Mesenchymal stem cell (in vitro differentiated cells and primary cell): ENCODE measurements around the gene ERC2.

Experiments used
- DNase-seq: peaks from one replicate; pipeline ENCODE4 v3.0.0-alpha.2; 2013
- H2AFZ ChIP-seq: one replicate; pipeline ENCODE4 v1.6.1; 2013; ENCODE audit warnings: low read depth, mild to moderate bottlenecking, control low read depth, inconsistent platforms, low read length, moderate library complexity
- H2AK5ac ChIP-seq: 2 replicates; pipeline ENCODE4 v1.6.1; 2013; ENCODE audit warnings: low read length, moderate library complexity, mild to moderate bottlenecking, inconsistent platforms; ENCODE audit not compliant: severe bottlenecking
- H2BK120ac ChIP-seq: one replicate; pipeline ENCODE4 v1.6.1; 2013; ENCODE audit warnings: low read depth, mild to moderate bottlenecking, inconsistent platforms, low read length, moderate library complexity
- H2BK12ac ChIP-seq, 2 experiments: one replicate each; pipeline ENCODE4 v1.6.1; 2013; ENCODE audit warnings: inconsistent platforms in 2 of 2, low read length in 2 of 2, mild to moderate bottlenecking in 2 of 2, moderate library complexity in 2 of 2, control low read depth in 1 of 2
- H2BK15ac ChIP-seq: one replicate; pipeline ENCODE4 v1.6.1; 2013; ENCODE audit warnings: mild to moderate bottlenecking, low read depth, inconsistent platforms; ENCODE audit not compliant: poor library complexity, severe bottlenecking
- H2BK5ac ChIP-seq: 2 replicates; pipeline ENCODE4 v1.6.1; 2013; ENCODE audit warnings: low read depth, mild to moderate bottlenecking, low read length, control low read depth, inconsistent platforms; ENCODE audit not compliant: poor library complexity, severe bottlenecking
- H3K14ac ChIP-seq, 2 experiments: one replicate each; pipeline ENCODE4 v1.6.1; 2013; ENCODE audit warnings: inconsistent platforms in 2 of 2, low read length in 2 of 2, control low read depth in 1 of 2, mild to moderate bottlenecking in 1 of 2, moderate library complexity in 1 of 2
- H3K18ac ChIP-seq, 2 experiments: one replicate each; pipeline ENCODE4 v1.6.1; 2013; ENCODE audit warnings: inconsistent platforms in 2 of 2, low read length in 2 of 2, control low read depth in 1 of 2, low read depth in 1 of 2, mild to moderate bottlenecking in 1 of 2
- H3K23ac ChIP-seq, 2 experiments: one replicate each; pipeline ENCODE4 v1.6.1; 2013; ENCODE audit warnings: inconsistent platforms in 2 of 2, low read length in 2 of 2, mild to moderate bottlenecking in 2 of 2, moderate library complexity in 2 of 2, control low read depth in 1 of 2
- H3K27ac ChIP-seq: 2 replicates; pipeline ENCODE4 v1.5.1; 2013; ENCODE audit warnings: mild to moderate bottlenecking, moderate library complexity, low read length, control low read depth, inconsistent platforms; ENCODE audit not compliant: poor library complexity, severe bottlenecking
- H3K27me3 ChIP-seq, 2 experiments: 2 replicates each; pipeline versions ENCODE4 v1.6.1 to v1.7.0; 2013; ENCODE audit warnings: low read length in 2 of 2, mild to moderate bottlenecking in 2 of 2, moderate library complexity in 2 of 2, control low read depth in 1 of 2, inconsistent platforms in 1 of 2; ENCODE audit not compliant: control insufficient read depth in 1 of 2, insufficient read depth in 1 of 2
- H3K36me3 ChIP-seq, 2 experiments: 2 replicates each; pipeline versions ENCODE4 v1.6.1 to v1.7.0; 2013; ENCODE audit warnings: low read length in 2 of 2, control low read depth in 1 of 2, inconsistent platforms in 1 of 2, low read depth in 1 of 2, mild to moderate bottlenecking in 1 of 2; ENCODE audit not compliant: insufficient read depth in 2 of 2, control insufficient read depth in 1 of 2
- H3K4ac ChIP-seq, 2 experiments: one replicate each; pipeline ENCODE4 v1.6.1; 2013; ENCODE audit warnings: inconsistent platforms in 2 of 2, low read length in 2 of 2, mild to moderate bottlenecking in 2 of 2, moderate library complexity in 2 of 2, control low read depth in 1 of 2, low read depth in 1 of 2
- H3K4me1 ChIP-seq: 2 replicates; pipeline ENCODE4 v1.6.1; 2013; ENCODE audit warnings: low read depth, low read length, control low read depth; ENCODE audit not compliant: control insufficient read depth, insufficient read depth
- H3K4me2 ChIP-seq: 2 replicates; pipeline ENCODE4 v1.6.1; 2013; ENCODE audit warnings: low read length, mild to moderate bottlenecking, inconsistent platforms; ENCODE audit not compliant: poor library complexity, severe bottlenecking
- H3K4me3 ChIP-seq, 2 experiments: 2 replicates each; pipeline versions ENCODE4 v1.5.1 to v1.7.0; 2013; ENCODE audit warnings: low read length in 2 of 2, mild to moderate bottlenecking in 2 of 2, control low read depth in 1 of 2, low read depth in 1 of 2; ENCODE audit not compliant: insufficient read depth in 1 of 2
- H3K79me1 ChIP-seq: replicated peaks from 2 replicates; pipeline ENCODE4 v1.6.1; 2013; ENCODE audit warnings: mild to moderate bottlenecking, control low read depth, low read length, inconsistent platforms; ENCODE audit not compliant: poor library complexity, severe bottlenecking
- H3K9ac ChIP-seq: 2 replicates; pipeline ENCODE4 v1.7.0; 2013; ENCODE audit warnings: mild to moderate bottlenecking, low read length, moderate library complexity
- H3K9me3 ChIP-seq: 2 replicates; pipeline ENCODE4 v1.7.0; 2013; ENCODE audit warnings: mild to moderate bottlenecking, low read length; ENCODE audit not compliant: control insufficient read depth
- H4K8ac ChIP-seq: one replicate; pipeline ENCODE4 v1.6.1; 2013; ENCODE audit warnings: inconsistent platforms, mild to moderate bottlenecking, low read length, moderate library complexity
- H4K91ac ChIP-seq: one replicate; pipeline ENCODE4 v1.6.1; 2013; ENCODE audit warnings: mild to moderate bottlenecking, low read length, inconsistent platforms
- WGBS: methylation state at CpG from one replicate; pipeline ENCODE4 v1.1.7; 2013; ENCODE audit warnings: mixed read lengths; 5-methylcytosine and 5-hydroxymethylcytosine counted together

Gene ERC2

GRCh38 chr3:55615694-55616295 is 852.5 kb downstream of the ERC2 start:
- H4K91ac ChIP-seq = no peak overlapping the region
- no peak overlapping the region for H2BK5ac ChIP-seq
- no peak overlapping the region for H2BK15ac ChIP-seq
- H3K9ac ChIP-seq = no peak overlapping the region
- no peak overlapping the region for H2AK5ac ChIP-seq
- H3K27me3 ChIP-seq = peaks cover 0 to 24% of the 10 kb centered on the region in 2 experiments
- no peaks in the 10 kb centered on the region for H3K79me1 ChIP-seq
- H3K4me3 ChIP-seq = no peak overlapping the region
- H2BK120ac ChIP-seq = peak overlapping the region; percentile 15
- H3K4me2 ChIP-seq = no peak overlapping the region
- no peak overlapping the region for H3K23ac ChIP-seq
- no peaks in the 10 kb centered on the region for H3K9me3 ChIP-seq
- no peak overlapping the region for H3K14ac ChIP-seq
- no peak overlapping the region for H2AFZ ChIP-seq
- H3K36me3 ChIP-seq = no peaks in the 10 kb centered on the region
- H3K4me1 ChIP-seq = no peaks in the 10 kb centered on the region
- no peak overlapping the region for H3K18ac ChIP-seq
- WGBS = 35% methylated on average over 8 of the region's 8 CpGs
- H3K27ac ChIP-seq = no peak overlapping the region
- DNase-seq = peak; percentile 36
- no peak overlapping the region for H3K4ac ChIP-seq
- no peak overlapping the region for H4K8ac ChIP-seq
- H2BK12ac ChIP-seq = no peak overlapping the region

GRCh38 chr3:55615039-55615693 is 853.1 kb downstream of the ERC2 start:
- H2BK12ac ChIP-seq = no peak overlapping the region
- no peak overlapping the region for H2AFZ ChIP-seq
- no peak overlapping the region for H2BK15ac ChIP-seq
- 55% methylated on average over 1 of the region's 4 CpGs for WGBS
- peaks cover 0 to 24% of the 10 kb centered on the region in 2 experiments for H3K27me3 ChIP-seq
- no peak overlapping the region for H4K8ac ChIP-seq
- no peak overlapping the region for H3K4ac ChIP-seq
- no peak overlapping the region for H2BK120ac ChIP-seq
- H3K14ac ChIP-seq = no peak overlapping the region
- H3K4me3 ChIP-seq = no peak overlapping the region
- H3K27ac ChIP-seq = no peak overlapping the region
- H2BK5ac ChIP-seq = no peak overlapping the region
- no peak for DNase-seq
- H3K18ac ChIP-seq = no peak overlapping the region
- no peak overlapping the region for H3K9ac ChIP-seq
- no peaks in the 10 kb centered on the region for H3K4me1 ChIP-seq
- H3K23ac ChIP-seq = no peak overlapping the region
- H4K91ac ChIP-seq = no peak overlapping the region
- no peak overlapping the region for H3K4me2 ChIP-seq
- H3K79me1 ChIP-seq = no peaks in the 10 kb centered on the region
- no peaks in the 10 kb centered on the region for H3K36me3 ChIP-seq
- H2AK5ac ChIP-seq = no peak overlapping the region
- H3K9me3 ChIP-seq = no peaks in the 10 kb centered on the region

- Histone ChIP-seq H3K9ac (no peak overlapping the region), H3K36me3 (no peaks in the 10 kb centered on the region), H3K18ac (no peak overlapping the region), H2BK12ac (no peak overlapping the region), H2BK120ac (no peak overlapping the region), H3K23ac (no peak overlapping the region), H3K4ac (no peak overlapping the region), H2BK15ac (no peak overlapping the region), H3K27ac (no peak overlapping the region), H2AFZ (no peak overlapping the region), H3K79me1 (no peaks in the 10 kb centered on the region), H3K27me3 (peaks cover 0 to 20% of the 10 kb centered on the region in 2 experiments), H2AK5ac (no peak overlapping the region), H2BK5ac (no peak overlapping the region), H4K91ac (no peak overlapping the region), H3K4me3 (no peak overlapping the region), H3K4me2 (no peak overlapping the region), H3K4me1 (no peaks in the 10 kb centered on the region), H3K9me3 (peaks cover 2% of the 10 kb centered on the region), H4K8ac (no peak overlapping the region), H3K14ac (no peak overlapping the region)
- DNase-seq = no peak
- WGBS = 79% methylated on average over 1 of the region's 1 CpG
Measured at GRCh38 chr3:55611121-55611520, 857.1 kb downstream of the ERC2 start.

- Histone ChIP-seq H3K18ac (no peak overlapping the region), H3K23ac (no peak overlapping the region), H3K4ac (no peak overlapping the region), H3K4me1 (no peaks in the 10 kb centered on the region), H3K36me3 (no peaks in the 10 kb centered on the region), H3K14ac (no peak overlapping the region), H3K4me3 (no peak overlapping the region), H2AFZ (no peak overlapping the region), H3K27ac (no peak overlapping the region), H4K8ac (no peak overlapping the region), H2BK15ac (no peak overlapping the region), H3K79me1 (no peaks in the 10 kb centered on the region), H2BK120ac (no peak overlapping the region), H3K9me3 (peaks cover 2% of the 10 kb centered on the region), H3K4me2 (no peak overlapping the region), H3K27me3 (peaks cover 0 to 20% of the 10 kb centered on the region in 2 experiments), H2AK5ac (no peak overlapping the region), H2BK12ac (no peak overlapping the region), H3K9ac (no peak overlapping the region), H4K91ac (no peak overlapping the region), H2BK5ac (no peak overlapping the region)
- WGBS = 88% methylated on average over 10 of the region's 10 CpGs
- no peak for DNase-seq
Measured at GRCh38 chr3:55609230-55609827, 858.9 kb downstream of the ERC2 start.
